HG02885 (cell line): Measurements from ENCODE around the gene MARS1.
A peak's percentile ranks its signal among the peaks of the same experiment; 100 is the strongest.
"Not testable (repeated sequence)": the region's sequence is repeated elsewhere in the genome, so short reads cannot be mapped to it uniquely, and the experiment has no call there.

ENCODE experiments used
- ATAC-seq: cut with Tn5 transposase; IDR thresholded peaks from one replicate; pipeline ENCODE4 v1.9.1; 2021; ENCODE audit warnings: mild to moderate bottlenecking; ENCODE audit not compliant: unreplicated experiment, poor library complexity

Gene MARS1

DNA sequence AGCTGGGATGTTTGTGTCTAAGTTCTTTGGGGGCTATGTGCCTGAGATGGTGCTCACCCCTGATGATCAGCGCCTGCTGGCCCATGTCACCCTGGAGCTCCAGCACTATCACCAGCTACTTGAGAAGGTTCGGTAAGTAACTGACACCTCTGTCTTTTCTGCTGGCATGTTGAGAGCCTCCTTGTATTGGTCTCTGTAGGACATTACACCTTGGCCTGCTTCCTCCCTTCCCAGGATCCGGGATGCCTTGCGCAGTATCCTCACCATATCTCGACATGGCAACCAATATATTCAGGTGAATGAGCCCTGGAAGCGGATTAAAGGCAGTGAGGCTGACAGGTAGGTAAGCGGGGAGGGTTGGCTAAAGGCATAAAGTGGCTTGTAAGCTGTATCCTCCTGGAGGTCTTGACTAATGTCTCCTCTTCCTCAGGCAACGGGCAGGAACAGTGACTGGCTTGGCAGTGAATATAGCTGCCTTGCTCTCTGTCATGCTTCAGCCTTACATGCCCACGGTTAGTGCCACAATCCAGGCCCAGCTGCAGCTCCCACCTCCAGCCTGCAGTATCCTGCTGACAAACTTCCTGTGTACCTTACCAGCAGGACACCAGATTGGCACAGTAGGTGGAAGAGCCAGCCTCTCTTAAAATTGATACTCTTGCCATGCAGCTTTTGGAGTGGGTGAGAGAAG, 27.0 kb downstream of the MARS1 start:
- no peak for ATAC-seq

DNA sequence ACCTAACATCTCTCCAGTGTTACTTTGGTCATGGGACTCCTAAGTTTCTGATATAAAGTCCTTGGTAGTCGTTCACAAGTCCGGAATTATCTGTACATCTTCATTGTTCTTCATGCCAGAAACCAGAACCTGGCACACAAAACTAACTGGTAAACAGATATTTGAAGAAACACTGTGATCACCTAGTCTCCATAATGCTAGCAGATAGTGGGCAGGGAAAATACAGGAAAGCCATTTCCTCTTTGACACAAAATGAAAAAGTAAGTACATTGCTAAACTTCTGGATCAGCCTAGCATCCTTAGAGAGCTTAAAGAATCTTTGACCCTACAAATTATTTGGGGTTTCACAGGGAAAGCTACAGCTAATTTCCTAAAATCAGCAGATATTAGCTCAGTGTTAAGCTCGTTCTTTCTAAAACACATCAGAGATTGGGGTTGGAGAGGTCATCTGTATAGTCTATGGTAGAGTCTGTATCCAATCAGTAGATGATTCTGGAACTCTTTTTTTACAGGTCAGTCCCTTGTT, 27.6 kb downstream of the MARS1 start:
- ATAC-seq = no peak

DNA sequence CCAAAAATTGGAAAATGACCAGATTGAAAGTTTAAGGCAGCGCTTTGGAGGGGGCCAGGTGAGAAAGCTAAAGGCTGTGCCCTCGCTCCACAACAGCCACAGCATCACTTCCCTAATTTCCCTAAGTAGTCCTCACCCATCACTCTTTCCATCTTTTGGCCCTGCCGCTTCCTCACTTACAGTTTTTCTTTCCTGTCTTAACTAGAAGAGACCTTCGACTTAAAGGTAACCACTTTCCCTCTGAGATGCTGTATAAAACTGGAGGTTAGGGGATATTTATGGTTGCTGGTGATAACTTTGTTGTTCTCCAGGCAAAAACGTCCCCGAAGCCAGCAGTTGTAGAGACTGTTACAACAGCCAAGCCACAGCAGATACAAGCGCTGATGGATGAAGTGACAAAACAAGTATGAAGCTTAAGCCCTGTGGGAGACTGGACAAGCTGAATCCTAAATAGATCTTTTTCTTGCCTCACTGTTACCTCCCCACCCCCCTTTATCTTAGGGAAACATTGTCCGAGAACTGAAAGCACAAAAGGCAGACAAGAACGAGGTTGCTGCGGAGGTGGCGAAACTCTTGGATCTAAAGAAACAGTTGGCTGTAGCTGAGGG, 28.2 kb downstream of the MARS1 start:
- ATAC-seq = no peak

DNA sequence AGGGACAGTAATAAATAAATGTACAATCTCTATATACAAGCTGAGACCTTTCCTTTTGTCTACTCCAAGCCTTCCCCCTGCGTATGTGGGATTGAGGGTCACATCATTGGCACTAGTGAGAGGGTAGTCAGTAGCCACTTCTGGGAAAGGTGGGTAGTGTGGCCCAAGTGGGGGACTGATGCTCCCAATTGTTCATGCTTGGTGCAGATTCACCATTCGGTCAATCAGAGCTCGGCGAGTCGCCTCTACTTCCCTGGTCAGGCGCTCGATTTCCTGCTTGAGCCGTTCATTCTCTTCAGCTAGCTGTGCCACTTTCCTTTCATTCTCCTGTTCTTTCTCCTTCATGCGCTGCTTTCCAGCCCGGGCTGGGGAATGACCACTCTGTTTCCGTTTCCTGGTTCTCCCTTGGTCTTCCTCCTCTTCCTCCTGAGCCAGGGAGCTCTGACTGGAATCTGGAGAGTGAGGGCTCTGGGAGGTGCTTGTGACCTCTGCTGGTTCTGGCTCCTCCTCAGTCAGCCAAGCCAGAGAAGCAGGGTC, 28.8 kb downstream of the MARS1 start:
- no peak for ATAC-seq

DNA sequence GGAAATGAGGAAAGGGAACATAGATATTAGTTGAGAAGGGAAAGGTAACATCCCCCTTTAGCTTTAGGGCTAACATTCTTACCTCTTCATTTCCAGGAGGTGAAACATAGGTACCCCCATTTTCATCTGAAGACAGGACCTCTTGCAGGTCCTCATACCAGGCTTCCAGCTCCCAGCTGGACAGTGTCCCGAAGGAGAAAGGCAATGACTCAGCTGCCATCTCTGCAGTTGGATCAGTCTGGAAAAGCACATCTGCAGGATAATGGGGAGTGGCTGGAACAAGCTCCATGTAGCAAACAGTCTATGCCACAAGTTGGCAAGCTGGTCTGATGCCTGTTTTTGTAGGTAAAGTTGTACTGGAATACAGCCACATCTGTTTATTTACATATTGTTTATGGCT, 29.3 kb downstream of the MARS1 start:
- no peak for ATAC-seq

DNA sequence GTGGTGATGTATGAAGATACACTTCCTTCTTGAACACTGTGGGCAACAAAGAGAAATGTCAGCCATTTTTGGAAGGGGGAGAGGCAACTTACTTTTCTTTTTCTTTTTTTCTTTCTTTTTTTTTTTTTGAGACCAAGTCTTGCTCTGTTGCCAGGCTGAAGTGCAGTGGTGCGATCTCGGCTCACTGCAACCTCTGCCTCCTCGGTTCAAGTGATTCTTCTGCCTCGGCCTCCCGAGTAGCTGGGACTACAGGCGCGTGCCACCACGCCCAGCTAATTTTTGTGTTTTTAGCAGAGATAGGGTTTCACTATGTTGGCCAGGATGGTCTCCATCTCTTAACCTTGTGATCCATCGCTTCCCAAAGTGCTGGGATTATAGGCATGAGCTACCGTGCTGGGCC, 29.9 kb downstream of the MARS1 start:
- ATAC-seq = not testable (repeated sequence)

DNA sequence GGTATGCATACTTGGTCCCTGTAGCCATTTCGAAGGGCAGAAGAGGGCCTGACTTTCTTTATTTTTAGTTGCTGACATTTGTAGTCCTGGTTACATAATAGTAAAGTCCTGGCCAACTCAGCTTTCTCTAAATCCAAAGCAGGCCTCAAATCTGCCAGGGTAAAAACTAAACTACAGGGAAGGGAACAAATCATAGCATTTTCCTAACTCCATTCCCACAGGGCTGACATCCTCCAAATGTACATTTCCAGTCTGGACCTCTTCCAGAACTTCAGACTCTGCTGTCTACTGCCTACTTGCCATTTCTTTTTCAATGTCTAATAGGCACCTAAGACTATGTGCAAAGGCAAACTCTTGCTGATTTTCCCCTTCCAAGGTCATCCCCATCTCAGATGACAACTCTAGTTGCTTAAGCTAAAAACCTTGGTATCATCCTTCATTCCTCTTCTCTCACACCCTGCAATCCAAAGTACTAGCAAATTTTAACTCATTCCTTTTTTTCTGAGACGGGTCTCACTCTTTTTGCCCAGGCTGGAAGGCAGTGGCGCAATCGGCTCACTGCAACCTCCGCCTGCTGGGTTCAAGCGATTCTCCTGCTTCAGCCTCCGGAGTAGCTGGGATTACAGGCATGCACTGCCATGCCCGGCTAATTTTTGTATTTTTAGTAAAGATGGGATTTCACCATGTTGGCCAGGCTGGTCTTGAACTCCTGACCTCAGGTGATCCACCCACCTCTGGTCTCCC, 30.5 kb downstream of the MARS1 start:
- ATAC-seq = no peak

DNA sequence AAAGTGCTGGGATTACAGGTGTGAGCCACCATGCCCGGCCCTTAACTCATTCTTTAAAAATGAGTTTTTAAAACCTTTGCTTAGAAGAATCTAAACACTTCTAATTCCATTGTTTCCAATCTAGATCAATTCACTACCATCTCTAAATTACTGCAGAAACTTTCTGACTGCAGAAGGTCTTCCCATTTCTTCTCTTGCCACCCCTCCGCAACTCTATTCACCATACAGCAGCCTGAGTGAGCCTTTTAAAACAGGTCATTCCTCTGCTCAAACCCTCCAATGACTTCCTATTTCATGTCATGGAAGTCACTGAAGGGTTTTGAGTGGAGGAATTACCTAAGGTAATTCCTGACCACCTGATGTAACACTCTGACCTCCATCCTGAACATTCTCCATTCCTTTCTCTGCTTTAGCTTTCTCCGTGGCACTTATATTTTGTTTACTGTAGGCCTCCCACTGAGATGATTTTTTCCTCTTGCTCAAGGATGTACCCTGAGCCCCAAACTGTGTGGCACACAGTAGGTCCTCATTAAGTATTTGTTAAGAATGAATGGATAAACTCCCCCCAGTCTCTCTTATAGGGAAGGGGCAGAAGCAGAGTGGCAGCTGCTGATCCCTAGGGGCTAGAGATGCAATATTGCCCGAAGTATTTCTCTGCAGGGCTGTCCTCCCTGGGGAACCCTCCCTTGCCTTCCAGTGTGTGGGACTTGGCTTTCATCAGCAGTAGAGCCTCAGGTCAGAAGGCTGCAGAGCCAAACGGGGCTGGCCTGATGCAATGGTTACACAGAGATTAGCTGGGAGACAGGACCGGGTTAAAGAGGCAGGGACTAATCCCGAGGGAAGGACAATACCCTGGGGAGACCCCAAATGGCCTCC, 31.3 kb downstream of the MARS1 start:
- ATAC-seq = no peak

DNA sequence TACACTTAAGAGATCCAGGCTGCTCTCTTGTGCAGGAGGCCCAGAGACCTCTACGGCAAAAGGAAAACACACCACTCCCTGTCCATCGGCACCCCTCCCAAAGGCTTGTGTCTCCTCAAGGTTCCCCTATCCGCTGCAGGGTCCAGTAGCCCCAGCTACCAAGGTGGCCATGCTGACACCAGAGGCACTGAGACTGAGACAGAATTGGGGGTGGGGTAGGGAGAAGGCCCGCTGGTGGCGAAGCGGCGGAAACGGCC, 31.9 kb downstream of the MARS1 start:
- ATAC-seq = no peak

DNA sequence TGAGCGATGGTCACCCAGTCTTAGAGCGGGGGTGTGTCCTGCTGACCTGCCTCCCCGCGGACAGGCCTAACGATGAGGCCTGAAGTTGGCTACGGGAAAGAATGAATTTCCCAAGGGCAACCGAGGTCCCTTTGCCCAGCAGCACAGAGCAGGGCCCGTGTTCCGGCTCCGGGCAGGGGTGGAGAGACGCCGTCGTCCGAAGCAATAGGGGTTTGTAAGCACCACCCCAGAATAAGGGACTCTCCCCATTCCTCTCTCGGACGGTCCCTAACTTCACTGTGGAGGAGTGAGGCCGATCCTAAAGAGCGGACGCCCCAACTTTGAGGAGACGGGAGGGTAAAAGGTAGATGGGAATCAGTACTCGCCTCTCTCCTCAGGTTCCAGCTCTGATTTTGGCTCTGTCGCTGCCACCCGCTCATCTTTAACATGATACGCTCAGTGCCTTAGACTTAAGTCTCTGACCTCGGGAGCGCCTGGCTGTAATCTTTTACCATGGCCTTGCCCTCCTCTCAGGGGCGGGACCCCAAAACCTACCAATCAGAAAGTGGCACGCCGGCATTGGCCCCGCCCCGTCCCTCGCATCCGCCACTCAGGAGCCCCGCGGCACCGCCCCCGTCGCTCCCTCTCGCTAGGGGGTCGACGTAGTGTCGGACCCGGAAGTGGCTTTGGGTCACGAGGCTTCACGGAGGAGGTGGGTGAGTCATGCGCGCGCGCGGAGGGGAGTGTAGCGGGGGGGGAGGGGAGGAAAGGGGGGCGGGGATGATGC, 32.4 kb downstream of the MARS1 start, which contains the start of gene DDIT3:
Gene DDIT3, minus strand, starts transcription at position 462 of the 766 bp plus-strand sequence. CDS start 3,108 bp downstream, outside the sequence.
- ATAC-seq = peak; percentile 76

DNA sequence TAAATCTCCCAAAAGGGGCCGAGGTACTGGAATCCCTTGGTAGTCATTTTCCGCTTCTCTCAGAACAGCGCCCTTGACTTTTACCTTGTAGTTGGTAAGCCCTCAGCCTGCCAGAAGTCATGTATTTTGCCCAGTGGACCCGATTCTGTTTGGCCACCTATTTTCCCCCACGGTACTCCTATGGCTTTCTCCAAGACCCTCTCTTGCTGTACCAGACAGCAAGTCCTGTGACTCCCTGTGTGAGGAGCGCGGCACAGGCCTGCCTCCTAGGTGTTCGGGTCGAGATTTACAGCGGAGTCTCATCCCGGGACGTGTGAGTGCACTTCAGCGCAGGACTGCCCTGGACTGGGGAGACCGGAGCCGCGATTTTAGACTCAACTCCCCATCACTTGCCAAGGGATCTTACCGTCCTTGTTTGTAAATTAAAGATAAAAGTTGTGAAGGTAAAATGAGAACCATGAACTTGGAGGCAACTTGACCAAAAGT, 33.7 kb downstream of the MARS1 start:
- no peak for ATAC-seq

DNA sequence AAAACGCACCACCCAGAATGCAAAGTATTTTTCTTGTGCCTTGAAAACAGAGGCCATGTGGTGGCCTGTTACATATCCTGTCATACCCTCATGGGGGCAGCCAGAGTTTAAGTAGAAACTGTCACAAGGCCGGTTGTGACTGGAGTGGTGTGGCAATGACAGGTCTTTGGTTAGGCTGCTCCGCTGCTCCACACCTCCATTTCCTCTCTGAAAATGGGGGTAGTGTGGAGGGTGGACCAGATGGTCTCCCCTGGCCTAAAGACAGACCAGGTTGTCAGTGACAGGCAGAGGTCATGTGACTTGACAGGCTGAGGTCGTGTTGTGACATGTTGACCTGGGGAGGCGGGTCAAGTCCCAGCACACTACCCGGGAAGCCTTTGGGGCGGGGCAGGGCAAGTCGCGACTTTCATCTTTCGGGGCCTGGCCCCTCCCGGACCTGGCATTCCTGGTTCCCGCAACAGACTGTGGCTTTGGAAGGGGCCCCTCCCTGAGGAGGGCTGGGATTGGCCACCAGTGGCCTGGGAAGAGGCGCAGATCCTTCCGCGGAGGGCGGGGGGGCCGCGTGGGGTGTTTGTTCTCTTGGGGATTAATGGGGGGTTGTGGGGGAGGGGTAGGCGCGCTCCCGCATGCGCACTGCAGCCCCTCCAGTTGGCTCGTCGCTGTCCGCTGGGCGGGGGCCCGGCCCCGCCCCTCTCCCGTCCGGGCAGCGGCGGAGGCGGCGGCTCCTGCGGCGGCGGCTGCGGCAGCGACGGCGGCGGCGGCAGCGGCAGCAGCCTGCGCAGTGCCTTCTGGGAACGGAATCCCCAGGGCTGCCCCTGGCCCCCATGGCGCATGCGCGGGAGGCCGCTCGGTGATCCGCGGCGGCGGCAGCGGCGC, 34.4 kb downstream of the MARS1 start, which contains the start of gene MBD6:
Gene MBD6, plus strand, starts transcription at position 814 of the 876 bp plus-strand sequence. CDS start 1,480 bp downstream, outside the sequence.
- peak; percentile 41 for ATAC-seq

DNA sequence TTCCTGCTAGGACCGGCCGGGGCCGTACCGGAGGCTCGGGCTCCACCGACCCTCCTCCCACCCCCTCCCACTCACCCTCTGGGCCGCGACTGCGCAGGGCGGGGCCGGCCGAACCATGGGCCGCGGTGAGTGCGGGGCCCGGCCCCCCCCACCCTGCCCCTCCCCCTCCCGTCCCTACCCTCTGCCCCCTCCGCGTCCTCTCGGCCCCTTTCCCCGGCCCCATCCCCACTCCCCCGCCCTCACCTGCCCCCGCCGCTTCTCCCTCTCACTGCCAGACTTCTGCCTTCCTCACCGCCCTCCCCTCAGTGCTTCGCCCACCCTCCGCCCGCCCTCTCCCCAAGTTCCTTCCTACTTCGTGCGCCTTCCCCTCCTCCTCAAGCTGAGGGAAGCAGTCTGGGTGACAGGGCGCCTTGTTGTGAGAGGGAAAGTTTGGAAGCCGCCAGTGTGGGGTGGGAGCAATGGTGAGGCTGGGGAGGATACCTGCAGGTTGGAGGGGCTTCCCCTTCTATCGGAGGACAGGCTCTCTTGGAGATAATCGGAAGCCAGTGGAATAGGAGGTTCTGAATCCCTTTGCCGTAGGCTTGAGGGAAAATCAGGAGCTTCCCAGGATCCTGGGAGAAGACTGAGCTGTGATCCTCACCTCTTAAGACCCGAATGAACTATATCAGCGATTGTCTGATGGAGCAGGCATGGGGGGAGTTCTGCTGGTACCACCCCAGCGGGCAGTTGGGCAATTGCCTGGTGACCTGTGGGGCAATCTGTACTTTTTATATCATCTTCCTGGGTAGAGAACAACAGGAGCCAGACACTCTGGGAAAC, 35.2 kb downstream of the MARS1 start:
- no peak for ATAC-seq

DNA sequence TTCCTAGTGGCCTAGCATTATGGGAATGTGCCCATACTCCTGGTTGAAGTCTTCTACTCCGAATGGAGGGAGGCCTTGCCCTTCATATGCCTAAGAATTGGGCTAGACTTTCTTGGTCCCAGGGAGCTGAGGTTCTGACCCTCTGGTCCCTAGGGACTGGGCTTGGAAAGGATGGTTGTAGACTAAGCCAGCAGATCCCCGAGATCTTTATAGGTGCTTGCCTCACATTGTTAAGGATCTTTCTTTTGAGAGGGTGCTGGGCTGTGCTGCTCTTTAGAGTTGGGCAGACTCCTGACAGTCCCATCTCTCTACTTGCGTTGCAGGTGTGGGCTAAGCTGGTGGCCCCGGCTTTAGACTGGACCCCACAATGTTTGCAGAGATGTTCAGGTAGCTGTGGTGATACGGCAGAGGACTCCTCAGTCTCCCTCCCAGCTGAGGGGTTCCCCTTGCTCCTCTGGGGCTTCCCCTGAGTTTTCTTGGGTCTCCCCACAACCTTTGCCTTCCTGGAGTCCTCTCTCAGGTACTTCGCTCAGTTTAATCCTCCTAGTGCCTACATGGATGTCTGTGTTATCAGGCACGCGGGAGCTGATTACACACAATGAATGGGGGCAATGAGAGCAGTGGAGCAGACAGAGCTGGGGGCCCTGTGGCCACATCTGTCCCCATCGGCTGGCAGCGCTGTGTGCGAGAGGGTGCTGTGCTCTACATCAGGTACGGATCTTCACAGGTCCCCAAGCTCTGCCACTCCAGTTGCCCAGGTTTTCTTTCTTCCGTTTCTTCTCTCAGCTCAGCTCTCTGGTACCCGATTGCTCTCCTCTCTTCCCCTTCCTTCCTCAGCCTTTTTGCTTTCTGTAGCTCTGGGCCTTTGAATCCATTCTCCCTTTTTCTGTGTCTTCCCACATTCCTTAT, 36.1 kb downstream of the MARS1 start:
- ATAC-seq = no peak

DNA sequence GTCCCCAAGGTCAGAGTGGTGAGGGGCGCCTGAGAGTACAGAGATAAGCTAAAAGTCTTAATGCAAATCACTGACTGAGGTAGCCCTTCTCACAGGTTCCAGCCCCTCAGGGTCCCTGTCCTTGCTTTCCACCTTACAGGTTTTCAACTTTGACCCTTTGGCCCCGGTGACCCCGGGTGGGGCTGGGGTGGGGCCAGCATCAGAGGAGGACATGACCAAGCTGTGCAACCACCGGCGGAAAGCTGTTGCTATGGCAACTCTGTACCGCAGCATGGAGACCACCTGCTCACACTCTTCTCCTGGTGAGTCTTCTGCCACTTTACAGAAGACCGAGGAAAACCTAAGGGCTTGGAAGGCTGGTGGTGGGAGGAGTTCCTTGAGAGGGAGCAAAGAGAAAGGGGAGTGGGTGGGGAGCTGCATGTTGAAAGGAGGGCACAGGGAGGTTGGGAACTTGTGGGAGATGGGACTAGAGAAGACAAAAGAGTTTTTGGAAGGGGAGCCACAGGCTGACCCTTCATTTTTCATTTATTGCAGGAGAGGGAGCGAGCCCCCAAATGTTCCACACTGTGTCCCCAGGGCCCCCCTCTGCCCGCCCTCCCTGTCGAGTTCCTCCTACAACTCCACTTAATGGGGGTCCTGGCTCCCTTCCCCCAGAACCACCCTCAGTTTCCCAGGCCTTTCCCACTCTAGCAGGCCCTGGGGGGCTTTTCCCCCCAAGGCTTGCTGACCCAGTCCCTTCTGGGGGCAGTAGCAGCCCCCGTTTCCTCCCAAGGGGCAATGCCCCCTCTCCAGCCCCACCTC, 37.1 kb downstream of the MARS1 start:
- no peak for ATAC-seq
